PC-9 (cell line): ENCODE data around the gene SNX5. TPM values are rescaled to one million over a fixed set of nuclear protein-coding genes. Genes with fewer than 3 reads are reported as not detected.

ENCODE experiments used
- BruUV-seq: library from RNA; stranded (reverse); fragments of 400-500 nt; replicated peaks from 2 replicates; lab custom pipeline; 2021; lab: Mats Ljungman, UMichigan
- CTCF ChIA-PET: fragments of 300-600 bp; sonication (Branson Sonifier 250); formaldehyde crosslinking; loops from one replicate; lab custom pipeline; 2022; ENCODE audit warnings: antibody characterized with exemption; lab: Charles Lee
- POLR2A ChIA-PET: fragments of 300-600 bp; sonication (Branson Sonifier 250); formaldehyde crosslinking; loops from one replicate; lab custom pipeline; 2022; ENCODE audit warnings: antibody characterized with exemption; ENCODE audit not compliant: unreplicated experiment; lab: Charles Lee
- DNase-seq, 2 experiments: peaks; one replicate each; pipeline versions ENCODE4 v3.0.0 to v3.0.0-alpha.2; 2015 to 2022; ENCODE audit warnings: mixed read lengths in 1 of 2
- H2AFZ ChIP-seq: fragments of 200-600 bp; sonication (generic); 2 replicates; pipeline ENCODE4 v1.8.1; 2017; ENCODE audit warnings: antibody characterized with exemption
- H3F3A ChIP-seq: fragments of 200-600 bp; sonication (generic); 2 replicates; pipeline ENCODE4 v1.8.1; 2017; ENCODE audit warnings: antibody characterized with exemption, mild to moderate bottlenecking, low read depth; ENCODE audit not compliant: insufficient read depth
- H3K27ac ChIP-seq: fragments of 200-600 bp; sonication (generic); 2 replicates; pipeline ENCODE4 v1.6.1; 2016; ENCODE audit warnings: mixed run types
- H3K27me3 ChIP-seq: fragments of 200-600 bp; sonication (generic); 2 replicates; pipeline ENCODE4 v1.6.1; 2016; ENCODE audit warnings: low read depth, mixed run types; ENCODE audit not compliant: insufficient read depth
- H3K36me3 ChIP-seq: fragments of 200-600 bp; sonication (generic); 2 replicates; pipeline ENCODE4 v1.6.1; 2016; ENCODE audit warnings: low read depth, mixed run types
- H3K4me1 ChIP-seq: fragments of 200-600 bp; sonication (generic); replicated peaks from 2 replicates; pipeline ENCODE4 v1.6.1; 2016; ENCODE audit warnings: mixed run types; ENCODE audit not compliant: insufficient read depth
- H3K4me2 ChIP-seq: fragments of 200-600 bp; sonication (generic); 2 replicates; pipeline ENCODE4 v1.6.1; 2017; ENCODE audit warnings: mixed run types
- H3K4me3 ChIP-seq: fragments of 200-600 bp; sonication (generic); 2 replicates; pipeline ENCODE4 v1.6.1; 2016; ENCODE audit warnings: mixed run types
- H3K79me2 ChIP-seq: fragments of 200-600 bp; sonication (generic); 2 replicates; pipeline ENCODE4 v1.6.1; 2017; ENCODE audit warnings: low read depth, mixed run types
- H3K9me2 ChIP-seq: fragments of 200-600 bp; sonication (generic); 2 replicates; pipeline ENCODE4 v1.8.1; 2017; ENCODE audit warnings: mild to moderate bottlenecking; ENCODE audit not compliant: insufficient read depth
- H3K9me3 ChIP-seq: fragments of 200-600 bp; sonication (generic); 2 replicates; pipeline ENCODE4 v1.8.1; 2016; ENCODE audit warnings: low read depth; ENCODE audit not compliant: insufficient read depth
- H4K20me1 ChIP-seq: fragments of 200-600 bp; sonication (generic); 2 replicates; pipeline ENCODE4 v1.8.1; 2017; ENCODE audit not compliant: insufficient read depth
- EZH2 ChIP-seq: fragments of 200-600 bp; sonication (generic); IDR thresholded peaks from 2 replicates; pipeline ENCODE4 v1.8.0; 2017; ENCODE audit warnings: antibody characterized with exemption, low read depth
- intact Hi-C: fragments of 100-400 bp; cut with micrococcal nuclease; formaldehyde crosslinking; loops from one replicate; pipeline ENCODE4 v1.10.0; 2022; ENCODE audit not compliant: unreplicated experiment
- total RNA-seq: library from RNA; stranded (reverse); gene quantifications from 2 replicates; pipeline ENCODE4 v1.2.3, GENCODE V29; 2021
- TF ChIP-seq, protein P1 (sequence below): fragments of 200-600 bp; sonication (generic); conservative IDR thresholded peaks from 2 replicates; pipeline ENCODE4 v1.6.1; 2017; ENCODE audit warnings: mixed run types, antibody characterized with exemption, mild to moderate bottlenecking, moderate library complexity

SNX5 gene
- total RNA-seq, 1 experiment from 2014 or later, result 116 TPM

- H3K27me3 ChIP-seq, result no peaks in the 10 kb centered on the region
- no peak overlapping the region for H2AFZ ChIP-seq
- intact Hi-C loops, result no loop called here
- TF ChIP-seq, protein P1, sequence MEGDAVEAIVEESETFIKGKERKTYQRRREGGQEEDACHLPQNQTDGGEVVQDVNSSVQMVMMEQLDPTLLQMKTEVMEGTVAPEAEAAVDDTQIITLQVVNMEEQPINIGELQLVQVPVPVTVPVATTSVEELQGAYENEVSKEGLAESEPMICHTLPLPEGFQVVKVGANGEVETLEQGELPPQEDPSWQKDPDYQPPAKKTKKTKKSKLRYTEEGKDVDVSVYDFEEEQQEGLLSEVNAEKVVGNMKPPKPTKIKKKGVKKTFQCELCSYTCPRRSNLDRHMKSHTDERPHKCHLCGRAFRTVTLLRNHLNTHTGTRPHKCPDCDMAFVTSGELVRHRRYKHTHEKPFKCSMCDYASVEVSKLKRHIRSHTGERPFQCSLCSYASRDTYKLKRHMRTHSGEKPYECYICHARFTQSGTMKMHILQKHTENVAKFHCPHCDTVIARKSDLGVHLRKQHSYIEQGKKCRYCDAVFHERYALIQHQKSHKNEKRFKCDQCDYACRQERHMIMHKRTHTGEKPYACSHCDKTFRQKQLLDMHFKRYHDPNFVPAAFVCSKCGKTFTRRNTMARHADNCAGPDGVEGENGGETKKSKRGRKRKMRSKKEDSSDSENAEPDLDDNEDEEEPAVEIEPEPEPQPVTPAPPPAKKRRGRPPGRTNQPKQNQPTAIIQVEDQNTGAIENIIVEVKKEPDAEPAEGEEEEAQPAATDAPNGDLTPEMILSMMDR, result no peak
- TF ChIP-seq EZH2, result no peak
- H4K20me1 ChIP-seq, result peaks cover 46% of the 10 kb centered on the region
- H3K9me2 ChIP-seq, result no peaks in the 10 kb centered on the region
- no peak overlapping the region for H3K27ac ChIP-seq
- peaks cover 82% of the 10 kb centered on the region for H3F3A ChIP-seq
- H3K79me2 ChIP-seq, result no peaks in the 10 kb centered on the region
- H3K4me1 ChIP-seq, result no peaks in the 10 kb centered on the region
- BruUV-seq, result no TSS peak
- DNase-seq, result no peak
- H3K36me3 ChIP-seq, result peaks cover 66% of the 10 kb centered on the region
- ChIA-PET CTCF (interaction anchor here (1.0 kb wide), 1 partner anchor 441 kb away, joined by 9 read pairs; no protein-coding TSS in a partner anchor), POLR2A (no interaction called here)
- H3K4me3 ChIP-seq, result no peak overlapping the region
- no peaks in the 10 kb centered on the region for H3K9me3 ChIP-seq
- no peak overlapping the region for H3K4me2 ChIP-seq
Observed at GRCh38 chr20:17944854-17945474, 23.6 kb downstream of the SNX5 start.

DNA sequence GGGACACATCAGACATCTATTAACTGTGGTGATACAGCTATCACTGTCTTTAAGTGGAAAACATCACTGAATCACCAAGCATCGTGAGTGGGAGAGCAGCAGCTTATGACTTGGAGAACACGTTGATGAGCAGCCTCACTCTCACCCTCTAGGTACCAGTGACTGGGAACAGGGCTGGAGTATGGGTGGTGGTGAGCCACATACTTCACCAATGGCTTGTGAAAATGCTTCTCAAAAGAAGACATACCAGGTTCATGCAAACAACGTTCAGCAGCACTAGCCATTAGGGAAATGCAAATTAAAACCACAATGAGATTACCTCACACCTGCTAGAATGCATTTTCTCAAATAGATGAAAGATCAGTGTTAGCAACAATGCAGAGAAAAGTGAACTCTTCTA, 25.3 kb downstream of the SNX5 start:
- intact Hi-C loops, result no loop called here
- CTCF ChIA-PET, result no interaction called here
- no TSS peak for BruUV-seq

DNA sequence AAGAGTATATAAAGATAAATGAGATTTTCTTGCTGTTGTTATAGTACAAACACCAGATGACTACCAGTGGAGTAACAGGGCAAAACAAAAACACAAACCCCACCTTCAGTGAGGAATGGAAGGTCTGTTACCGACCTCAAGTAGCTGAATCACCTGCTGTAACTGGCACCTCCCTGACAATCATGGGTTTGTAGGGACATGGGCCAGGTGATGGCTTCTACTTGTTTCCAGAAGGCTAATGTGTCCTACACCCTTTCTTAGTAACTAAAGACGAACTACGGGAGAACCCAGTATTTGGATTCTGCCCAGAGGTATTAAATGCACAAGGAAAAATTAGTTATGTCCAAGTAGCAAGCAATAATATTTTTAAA, 26.8 kb downstream of the SNX5 start:
- Histone ChIP-seq H3K4me3 (no peak overlapping the region), H3K4me1 (no peaks in the 10 kb centered on the region), H3K9me2 (no peaks in the 10 kb centered on the region), H2AFZ (no peak overlapping the region), H3K27ac (no peak overlapping the region), H3K27me3 (no peaks in the 10 kb centered on the region), H3K36me3 (peaks cover 36% of the 10 kb centered on the region), H3K4me2 (no peak overlapping the region), H3K9me3 (no peaks in the 10 kb centered on the region), H3F3A (peaks cover 77% of the 10 kb centered on the region), H4K20me1 (peaks cover 20% of the 10 kb centered on the region), H3K79me2 (no peaks in the 10 kb centered on the region)
- TF ChIP-seq, protein P1, result no peak
- intact Hi-C loops, result no loop called here
- CTCF ChIA-PET, result interaction anchor here (0.6 kb wide), 1 partner anchor 410 kb away, joined by 8 read pairs; the partner anchor contains the start of gene BFSP1
- POLR2A ChIA-PET, result no interaction called here
- no TSS peak for BruUV-seq
- DNase-seq, result no peak

More for the DNA sequence above, 25.3 kb downstream of the SNX5 start:
- Histone ChIP-seq H3K79me2 (no peaks in the 10 kb centered on the region), H3K36me3 (peaks cover 52% of the 10 kb centered on the region), H3K27ac (no peak overlapping the region), H3K4me1 (no peaks in the 10 kb centered on the region), H3K4me3 (no peak overlapping the region), H3F3A (peaks cover 87% of the 10 kb centered on the region), H3K9me3 (no peaks in the 10 kb centered on the region), H3K4me2 (no peak overlapping the region), H3K27me3 (no peaks in the 10 kb centered on the region), H4K20me1 (peaks cover 32% of the 10 kb centered on the region), H3K9me2 (no peaks in the 10 kb centered on the region), H2AFZ (no peak overlapping the region)
- TF ChIP-seq, protein P1, result no peak
- no peak for TF ChIP-seq EZH2
- DNase-seq, result no peak
- POLR2A ChIA-PET, result no interaction called here
